ENCODE measurements around the gene EIF4A3.

The EIF4A3 gene

DNA sequence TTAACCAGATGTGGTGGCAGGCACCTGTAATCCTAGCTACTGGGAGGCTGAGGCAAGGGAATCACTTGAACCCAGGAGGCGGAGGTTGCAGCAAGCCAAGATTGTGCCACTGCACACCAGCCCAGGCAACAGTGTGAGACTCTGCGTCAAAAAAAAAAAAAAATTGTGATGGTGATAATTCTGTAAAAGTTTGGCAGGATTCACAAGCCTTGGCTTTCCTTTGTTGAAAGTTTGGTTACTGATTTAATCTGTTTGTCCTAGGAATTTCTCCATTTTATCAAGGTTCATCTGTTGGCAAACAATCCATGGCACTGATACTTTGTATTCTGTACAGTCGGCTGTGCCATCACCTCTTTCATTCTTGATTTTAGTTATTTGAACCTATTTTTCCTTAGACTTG is 15.9 kb downstream of the EIF4A3 start:
- DNase-seq = no peak

DNA sequence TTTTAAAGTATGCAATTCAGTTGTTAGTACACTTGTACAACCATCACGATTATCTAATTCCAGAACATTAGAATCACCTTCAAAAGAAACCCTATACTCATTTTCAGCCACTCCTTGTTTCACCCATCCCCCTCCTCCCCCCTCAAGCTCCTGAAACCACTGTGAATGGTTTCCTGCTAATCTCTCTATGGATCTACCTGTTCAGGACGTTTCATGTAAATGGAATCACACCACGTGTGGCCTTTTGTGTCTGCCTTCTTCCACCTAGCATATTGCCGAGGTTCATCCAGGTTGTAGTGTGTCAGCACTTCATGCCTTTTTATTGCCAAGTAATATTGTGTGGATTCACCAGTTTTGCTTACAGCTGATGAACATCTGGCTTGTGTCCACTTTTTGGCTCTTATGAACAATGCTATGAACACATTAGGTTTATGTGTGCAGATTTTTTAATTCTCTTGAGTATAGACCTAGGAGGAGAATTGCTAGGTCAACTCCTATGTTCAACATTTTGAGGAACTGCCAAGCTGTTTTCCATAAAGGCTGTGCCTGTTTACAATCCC is 17.8 kb downstream of the EIF4A3 start:
- no peak for DNase-seq

DNA sequence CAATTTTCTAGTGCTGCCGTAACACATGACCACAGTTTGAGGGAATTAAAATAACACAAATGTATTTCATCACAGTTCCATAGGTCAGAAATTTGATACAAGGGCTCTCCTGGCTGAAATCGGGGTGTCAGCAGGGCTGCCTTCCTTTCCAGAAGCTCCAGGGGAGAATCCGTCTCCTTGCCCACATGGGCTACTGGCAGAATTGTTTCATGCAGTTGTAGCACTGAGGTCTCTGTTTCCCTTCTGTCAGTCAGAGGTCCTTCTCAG is 20.5 kb downstream of the EIF4A3 start:
- no peak for DNase-seq

DNA sequence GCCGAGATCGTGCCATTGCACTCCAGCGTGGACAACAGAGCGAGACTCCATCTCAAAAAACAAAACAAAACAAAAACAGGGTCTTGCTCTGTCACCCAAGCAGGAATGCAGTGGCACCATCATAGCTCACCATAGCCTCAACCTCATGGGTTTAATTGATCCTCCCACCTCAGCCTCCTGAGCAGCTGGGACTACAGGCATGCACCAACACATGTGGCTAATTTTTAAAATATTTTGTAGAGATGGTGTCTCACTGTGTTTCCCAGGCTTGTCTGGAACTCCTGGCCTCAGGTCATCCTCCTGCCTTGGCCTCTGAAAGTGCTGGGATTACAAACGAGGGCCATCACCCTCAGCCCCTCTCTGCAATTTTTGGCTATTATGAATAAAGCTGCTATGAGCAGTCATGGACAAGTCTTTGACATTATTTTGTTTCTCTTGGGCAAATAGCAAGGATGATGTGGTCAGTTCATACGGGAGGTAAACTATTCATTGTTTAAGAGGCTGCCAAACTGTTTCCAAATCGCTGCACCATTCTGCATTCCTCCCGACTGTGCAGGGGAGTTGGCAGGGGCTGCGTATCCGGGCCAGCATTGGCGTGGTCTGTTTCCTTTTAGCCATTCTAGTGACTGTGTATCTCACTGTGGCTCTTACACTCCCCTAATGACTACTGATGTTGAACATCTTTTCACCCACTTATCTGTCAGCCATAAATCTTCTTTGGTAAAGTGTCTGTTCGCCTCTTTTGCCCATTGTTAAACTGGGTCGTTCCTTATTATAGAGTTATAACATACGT is 21.1 kb downstream of the EIF4A3 start:
- no peak for DNase-seq

DNA sequence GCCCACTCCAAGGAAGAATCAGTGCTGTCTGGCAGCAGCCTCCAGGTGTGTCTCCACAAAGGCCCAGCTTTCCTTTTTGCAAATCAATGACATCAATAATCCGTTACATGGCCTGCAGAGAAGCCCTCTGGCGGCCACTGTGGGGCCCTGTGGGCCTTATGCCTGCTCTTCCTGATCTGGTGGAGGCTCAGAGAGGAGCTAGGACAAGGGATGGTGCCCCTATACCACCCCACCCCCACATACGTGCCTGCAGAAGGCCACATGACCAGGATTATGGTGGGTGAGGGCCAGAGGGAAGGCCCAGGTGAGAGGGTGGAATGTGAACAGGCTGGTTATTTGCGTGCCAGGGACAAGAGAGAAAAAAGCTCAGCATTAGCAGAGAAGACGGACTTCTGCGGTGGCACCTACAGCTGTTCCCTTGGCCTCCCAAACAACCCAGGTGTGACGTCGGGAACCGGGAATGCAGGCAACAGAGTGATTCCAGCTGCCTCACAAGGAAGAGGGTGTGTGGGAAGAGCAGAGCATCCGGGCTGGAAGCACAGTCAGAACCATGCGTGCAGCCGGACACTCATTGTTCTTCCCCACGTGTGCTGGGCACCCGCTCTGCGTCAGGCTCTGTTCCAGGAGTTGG is 22.5 kb downstream of the EIF4A3 start:
- DNase-seq = no peak

DNA sequence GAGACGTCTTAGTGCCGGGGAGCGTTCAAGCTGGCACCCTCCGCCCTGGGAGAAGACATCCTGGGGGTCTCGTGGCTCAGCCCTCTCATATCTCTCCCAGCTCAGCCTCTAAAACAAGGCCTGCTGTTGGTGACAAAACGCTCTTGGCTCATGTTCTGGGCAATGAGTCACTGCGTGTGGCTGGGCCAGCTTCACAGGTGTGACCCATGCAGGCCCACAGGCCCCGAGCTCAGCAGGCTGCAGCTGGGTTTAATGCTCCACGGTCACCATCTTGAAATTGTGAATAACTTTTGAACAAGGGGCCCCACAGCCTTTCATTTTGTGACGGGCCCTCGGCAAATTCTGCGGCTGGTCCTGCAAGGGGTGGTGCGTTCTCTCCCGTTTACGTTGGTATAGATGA is 23.1 kb downstream of the EIF4A3 start:
- no peak for DNase-seq

DNA sequence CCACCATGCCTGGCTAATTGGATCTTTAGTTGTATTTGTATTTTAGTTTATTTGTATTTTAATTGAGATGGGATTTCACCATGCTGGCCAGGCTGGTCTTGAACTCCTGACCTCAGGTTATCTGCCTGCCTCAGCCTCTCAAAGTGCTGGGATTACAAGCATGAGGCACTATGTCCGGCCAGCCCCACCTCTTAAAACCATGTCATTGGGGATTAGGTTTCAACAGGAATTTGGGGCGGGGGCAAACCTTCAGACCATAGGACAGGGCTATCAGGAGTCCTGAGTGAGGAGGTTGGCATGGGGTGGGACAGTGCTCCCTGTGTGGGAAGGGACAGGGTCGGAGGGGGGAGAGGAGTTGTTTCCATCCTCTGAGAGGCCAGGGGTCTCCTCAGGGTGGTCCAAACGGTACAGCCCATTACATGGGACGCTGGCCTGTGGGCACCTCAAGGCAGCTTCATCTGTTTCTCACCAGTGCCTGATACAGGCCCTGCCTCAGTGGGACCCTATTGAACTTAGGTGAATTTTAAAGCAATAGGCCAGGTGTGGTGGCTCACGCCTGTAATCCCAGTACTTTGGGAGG is 23.9 kb downstream of the EIF4A3 start:
- DNase-seq = no peak

DNA sequence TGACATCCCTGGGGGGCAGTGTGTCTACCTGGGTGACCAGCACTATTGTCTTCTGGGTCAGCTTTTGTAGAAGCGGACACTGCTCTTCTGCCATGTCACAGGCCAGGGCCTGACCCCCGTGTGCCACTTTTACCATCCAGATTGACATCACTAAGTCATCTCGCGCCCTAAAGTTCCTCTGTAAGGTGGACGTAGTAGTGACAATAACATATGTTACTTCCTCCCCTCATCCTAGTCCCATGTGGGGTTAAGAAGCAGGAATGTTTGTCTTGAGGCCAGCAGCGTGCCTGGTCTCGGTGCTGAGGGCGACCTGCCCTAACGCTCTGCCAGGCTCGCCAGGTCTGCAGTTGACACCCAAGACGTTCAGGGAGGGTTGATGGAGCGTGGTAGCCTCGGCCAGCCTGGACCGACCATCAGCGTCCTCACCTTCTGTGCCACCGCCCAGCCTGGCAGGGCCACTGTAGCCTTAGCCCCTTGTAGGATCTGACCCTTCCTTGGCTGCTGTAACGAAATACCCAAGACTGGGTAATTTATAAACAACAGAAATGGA is 24.8 kb downstream of the EIF4A3 start:
- no peak for DNase-seq

DNA sequence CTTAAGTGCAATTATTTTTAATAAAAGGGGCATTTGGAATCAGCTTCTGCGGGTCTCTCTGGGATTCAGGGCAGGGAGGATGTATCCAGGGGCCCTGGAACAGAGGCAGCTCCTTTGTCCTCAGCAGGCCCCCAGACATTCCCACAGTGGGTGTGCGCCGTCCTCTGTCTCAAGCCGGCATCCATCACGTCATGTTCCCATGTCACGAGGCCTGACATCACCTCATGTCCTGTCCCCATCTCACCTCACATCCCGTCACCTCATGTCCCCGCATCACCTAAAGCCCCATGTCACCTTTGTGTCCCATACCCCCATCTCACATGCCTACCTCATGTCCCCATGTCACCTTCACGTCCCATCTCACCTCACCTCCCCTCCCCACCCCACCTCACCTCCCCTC is 27.1 kb downstream of the EIF4A3 start:
- DNase-seq = no peak

DNA sequence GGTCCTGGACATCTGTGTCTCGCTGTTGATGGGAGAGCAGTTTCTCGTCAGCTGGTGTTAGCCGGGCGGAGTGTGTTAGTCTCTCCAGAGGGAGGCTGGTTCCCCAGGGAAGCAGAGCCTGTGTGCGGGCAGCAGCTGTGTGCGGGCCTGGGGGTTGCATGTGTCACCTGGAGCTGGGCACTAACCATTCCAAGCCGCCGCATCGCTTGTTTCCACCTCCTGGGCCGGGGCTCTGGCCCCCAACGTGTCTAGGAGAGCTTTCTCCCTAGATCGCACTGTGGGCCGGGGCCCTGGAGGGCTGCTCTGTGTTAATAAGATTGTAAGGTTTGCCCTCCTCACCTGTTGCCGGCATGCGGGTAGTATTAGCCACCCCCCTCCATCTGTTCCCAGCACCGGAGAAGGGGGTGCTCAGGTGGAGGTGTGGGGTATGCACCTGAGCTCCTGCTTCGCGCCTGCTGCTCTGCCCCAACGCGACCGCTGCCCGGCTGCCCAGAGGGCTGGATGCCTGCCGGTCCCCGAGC is 27.6 kb downstream of the EIF4A3 start:
- no peak for DNase-seq

DNA sequence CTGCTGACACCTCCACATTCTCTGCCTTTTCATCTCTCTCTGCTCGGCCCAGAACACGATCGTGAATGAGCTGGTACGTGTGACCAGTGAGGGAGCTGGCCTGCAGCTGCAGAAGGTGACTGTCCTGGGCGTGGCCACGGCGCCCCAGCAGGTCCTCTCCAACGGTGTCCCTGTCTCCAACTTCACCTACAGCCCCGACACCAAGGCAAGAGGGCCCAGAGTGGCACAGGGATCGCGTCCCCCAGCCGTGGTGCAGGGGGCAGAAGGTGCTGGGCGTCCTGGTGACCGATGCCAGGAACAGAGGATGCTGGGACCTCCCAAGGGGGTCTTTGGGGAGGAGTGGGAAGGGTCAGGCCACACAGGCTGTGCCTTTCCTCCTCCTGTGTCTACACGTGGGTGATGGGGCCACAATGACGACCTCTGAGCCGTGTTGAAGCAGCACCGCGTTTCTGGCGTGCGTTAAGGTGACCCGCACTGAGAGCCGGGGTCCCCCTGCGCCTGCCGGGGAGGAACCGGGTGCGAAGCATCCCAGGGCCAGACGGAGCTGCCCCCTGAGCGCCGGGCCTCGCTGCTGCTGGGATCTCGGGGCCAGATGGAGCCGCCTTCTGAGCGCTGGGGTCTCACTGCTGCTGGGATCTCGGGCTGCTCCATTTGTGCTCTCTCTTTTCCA is 28.2 kb downstream of the EIF4A3 start:
- no peak for DNase-seq

DNA sequence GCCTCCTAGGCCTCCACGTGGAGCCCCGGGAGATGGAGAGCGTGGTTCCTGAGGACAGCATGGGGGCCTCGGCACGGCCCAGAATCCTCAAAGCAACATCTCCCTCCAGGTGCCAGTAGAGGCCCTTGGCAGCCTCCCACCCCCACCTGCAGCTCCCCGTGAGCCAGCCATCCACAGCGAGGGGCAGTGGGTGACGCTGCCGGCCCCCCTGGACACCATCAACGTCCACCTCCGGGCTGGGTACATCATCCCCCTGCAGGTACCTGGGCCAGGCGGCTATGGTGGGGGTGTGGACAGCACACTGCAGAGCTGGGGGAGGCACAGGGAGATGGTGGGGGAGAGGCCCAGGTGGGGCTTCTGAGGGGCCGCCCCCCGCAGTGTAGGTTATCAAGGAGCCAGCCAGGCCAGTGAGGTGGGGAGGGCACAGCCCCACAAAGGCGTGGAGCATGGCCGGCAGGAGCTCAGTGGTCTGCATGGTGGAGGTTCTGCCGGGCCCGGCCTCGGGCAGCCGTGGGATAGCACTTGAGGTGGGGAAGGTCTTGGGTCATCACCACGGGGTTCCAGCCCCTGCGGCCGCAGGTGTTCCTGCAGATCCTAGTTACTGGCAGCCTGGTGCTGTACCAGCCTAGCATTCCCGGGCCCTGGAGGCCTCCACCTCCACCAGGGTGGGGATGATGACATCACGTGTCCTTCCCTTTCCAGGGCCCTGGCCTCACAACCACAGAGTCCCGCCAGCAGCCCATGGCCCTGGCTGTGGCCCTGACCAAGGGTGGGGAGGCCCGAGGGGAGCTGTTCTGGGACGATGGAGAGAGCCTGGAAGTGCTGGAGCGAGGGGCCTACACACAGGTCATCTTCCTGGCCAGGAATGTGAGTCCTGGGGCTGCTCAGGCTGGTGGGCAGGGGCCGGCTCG is 29.2 kb downstream of the EIF4A3 start:
- no peak for DNase-seq

DNA sequence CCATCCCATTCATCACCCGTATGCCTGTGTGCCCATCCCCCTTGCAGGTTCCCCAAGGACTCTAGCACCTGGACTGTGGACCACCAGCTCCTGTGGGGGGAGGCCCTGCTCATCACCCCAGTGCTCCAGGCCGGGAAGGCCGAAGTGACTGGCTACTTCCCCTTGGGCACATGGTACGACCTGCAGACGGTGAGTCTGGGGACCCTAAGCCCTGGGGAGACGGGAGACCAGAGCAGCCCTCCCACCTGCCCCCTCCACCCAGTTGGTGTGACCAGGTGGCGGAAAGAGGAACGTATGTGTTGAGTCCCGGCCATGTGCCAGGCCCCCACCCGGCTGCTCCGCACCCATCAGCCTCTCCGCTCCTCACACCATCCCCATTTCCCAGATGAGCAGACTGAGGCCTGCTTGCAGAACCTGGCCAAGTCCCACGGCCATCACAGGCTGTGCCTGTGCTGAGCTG is 30.0 kb downstream of the EIF4A3 start:
- no peak for DNase-seq

DNA sequence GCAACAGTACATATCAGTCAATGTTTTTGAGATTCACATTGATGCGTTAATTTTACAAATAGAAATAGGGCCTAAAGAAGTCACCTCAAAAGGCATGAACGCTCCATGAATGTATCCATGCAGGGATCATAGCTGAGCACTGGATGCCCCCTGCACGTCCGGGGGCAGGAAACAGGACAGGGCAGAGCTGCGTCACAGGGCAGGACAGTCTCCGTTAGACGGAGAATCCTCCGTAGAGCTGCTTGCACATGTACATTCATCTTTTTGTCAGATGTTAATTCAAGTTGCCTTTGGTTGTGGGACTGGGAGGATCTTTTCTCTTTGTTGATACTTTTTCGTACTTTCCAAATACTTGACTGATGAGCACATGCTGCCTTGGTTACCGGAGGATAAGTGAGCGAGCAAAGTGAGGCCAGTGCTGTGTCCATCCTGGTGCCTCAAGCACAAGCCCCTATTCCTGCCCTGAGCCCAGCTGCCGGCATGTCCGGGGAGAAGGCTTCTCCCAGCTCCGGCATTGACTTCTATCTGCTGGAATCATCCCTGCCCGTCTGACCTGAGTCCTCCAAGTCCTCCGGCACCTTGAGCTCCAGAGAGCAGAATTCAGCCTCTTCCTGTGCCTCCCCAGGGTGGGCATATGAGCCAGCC is 30.5 kb downstream of the EIF4A3 start:
- DNase-seq = no peak

DNA sequence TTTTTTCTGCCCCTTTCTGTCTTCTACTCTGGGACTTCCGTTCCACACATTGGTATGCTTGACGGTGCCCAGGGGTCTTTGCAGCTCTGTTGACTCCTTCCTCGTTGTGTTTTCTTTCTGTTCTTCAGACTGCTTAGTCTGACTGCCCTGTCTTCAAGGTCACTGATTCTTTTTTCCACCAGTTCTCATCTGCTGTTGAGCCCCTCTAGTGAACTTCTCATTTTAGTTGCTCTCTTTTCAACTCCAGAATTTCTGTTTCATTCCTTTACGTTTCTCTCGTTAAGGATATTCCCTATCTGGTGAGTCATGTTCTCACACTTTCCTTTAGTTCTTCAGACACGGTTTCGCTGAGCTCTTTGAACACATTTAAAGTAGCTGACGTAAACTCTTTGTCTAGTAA is 31.8 kb downstream of the EIF4A3 start:
- no peak for DNase-seq

DNA sequence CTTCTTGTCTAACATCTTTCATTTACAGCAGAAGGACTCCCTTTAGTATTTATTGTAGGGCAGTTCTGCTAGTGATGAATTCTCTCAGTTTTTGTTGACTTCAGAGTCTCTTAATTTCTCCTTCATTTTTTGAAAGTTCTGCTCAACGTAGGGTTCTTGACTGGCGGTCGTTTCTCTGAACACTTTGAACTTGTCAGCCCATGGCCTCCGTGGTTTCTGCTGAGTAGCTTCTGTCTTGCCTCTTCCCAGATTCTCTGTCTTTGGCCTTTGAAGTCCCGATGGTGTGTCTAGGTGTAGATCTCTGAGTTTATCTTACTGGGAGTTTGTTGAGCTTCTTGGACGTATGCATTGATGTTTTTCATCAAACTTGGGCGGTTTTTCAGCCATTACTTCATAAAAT is 32.2 kb downstream of the EIF4A3 start:
- DNase-seq = no peak

DNA sequence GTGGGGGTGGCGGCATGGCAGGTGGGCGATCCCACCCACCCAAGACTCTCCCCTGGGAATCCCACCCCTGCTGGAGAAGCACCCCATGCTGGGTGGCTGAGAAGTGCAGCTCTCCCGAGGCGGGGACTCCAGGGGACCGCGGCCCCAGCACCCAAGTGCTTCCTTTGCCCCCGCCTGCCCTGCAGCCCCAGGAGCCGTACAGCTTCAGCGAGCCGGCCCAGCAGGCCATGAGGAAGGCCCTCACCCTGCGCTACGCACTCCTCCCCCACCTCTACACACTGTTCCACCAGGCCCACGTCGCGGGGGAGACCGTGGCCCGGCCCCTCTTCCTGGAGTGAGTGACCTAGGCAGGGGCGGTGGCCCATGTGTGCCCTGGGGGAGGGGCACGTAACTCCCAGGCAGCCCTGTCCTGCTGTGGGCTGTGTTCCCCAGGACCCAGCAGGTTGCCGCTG is 33.9 kb downstream of the EIF4A3 start:
- DNase-seq = no peak

DNA sequence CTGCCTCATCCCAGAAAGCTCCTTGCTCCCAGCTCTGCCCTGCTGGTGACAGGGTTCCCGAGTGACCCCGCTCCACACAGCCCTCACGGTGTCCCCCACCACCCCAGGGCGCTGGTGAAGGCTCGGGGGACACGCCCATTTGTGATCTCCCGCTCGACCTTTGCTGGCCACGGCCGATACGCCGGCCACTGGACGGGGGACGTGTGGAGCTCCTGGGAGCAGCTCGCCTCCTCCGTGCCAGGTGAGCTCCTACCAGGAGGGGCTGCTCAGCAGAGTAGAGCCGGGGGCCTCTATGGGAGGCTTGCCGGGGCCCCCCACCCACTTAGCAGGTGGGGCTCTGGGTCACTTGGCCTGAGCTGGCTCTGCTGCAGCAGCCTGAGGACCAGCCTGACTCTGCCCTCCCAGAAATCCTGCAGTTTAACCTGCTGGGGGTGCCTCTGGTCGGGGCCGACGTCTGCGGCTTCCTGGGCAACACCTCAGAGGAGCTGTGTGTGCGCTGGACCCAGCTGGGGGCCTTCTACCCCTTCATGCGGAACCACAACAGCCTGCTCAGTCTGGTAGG is 34.4 kb downstream of the EIF4A3 start:
- DNase-seq = no peak

DNA sequence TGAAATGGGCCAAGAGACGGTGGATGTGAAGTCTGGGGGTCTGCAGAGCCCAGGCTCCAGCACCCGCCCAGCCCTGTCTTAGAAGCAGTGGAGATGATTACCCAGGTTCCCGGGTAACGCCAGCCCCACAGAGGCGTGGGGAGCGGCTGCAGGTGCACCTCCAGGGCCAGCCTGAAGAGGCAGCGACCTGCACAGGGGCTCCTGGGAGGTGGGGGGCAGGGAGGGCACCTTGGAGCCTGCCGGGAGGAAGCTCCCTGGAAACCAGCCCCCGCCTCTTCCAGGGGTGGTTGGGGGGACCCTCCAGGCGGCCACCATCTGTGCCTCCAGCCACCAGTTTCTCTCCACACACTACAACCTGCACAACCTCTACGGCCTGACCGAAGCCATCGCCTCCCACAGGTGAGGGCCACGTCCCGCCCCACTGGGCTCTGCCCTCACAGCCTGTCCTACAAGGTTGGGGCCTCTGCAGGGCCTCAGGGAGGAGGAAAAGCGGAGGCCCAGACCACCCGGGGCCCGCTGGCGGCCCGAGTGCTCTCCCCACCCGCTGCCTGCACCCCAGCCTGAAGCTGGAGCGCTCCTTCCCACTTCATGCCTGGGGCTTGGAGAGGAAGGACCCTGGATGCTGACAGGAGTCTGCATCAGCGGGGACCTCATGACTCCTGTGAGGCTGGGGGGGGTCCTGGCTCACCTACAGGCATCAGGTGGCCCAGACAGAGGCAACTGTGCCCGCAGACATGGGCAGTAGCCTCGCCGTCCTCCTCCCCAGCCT is 35.0 kb downstream of the EIF4A3 start:
- no peak for DNase-seq

All from CD4-positive, alpha-beta T cell treated with Interferon gamma for 1 hour (primary cell).